HepG2 (cell line): Measurements from ENCODE around the gene DOCK9. TPM values are rescaled to one million over a fixed set of nuclear protein-coding genes. Genes with fewer than 3 reads are reported as not detected.

Experiments used
- ATAC-seq: fragments of 200-7000 bp; cut with Tn5 transposase; 3 replicates; pipeline ENCODE4 v1.9.1; 2020; ENCODE audit warnings: mild to moderate bottlenecking, moderate library complexity
- BruUV-seq: library from RNA; stranded (reverse); fragments of 400-500 nt; replicated peaks from 2 replicates; lab custom pipeline; 2021; lab: Mats Ljungman, UMichigan
- CTCF ChIA-PET: fragments of 300-600 bp; formaldehyde crosslinking; extraction: SDS; loops from one replicate; lab custom pipeline; 2021; ENCODE audit warnings: low total read pairs, inconsistent platforms, low intra/inter-chr PET ratio; lab: Yijun Ruan, JAX
- POLR2A ChIA-PET: fragments of 350-600 bp; sonication (Branson Sonifier 250); formaldehyde crosslinking; loops from one replicate; lab custom pipeline; 2020; ENCODE audit warnings: antibody characterized with exemption, inconsistent platforms; lab: Yijun Ruan, JAX
- DNase-seq: peaks from one replicate; pipeline ENCODE4 v3.0.0-alpha.2; 2015; ENCODE audit warnings: low spot score
- FAIRE-seq: peaks from 3 replicates; lab custom pipeline; 2011; peaks lifted over from hg19 to GRCh38; lab: Jason Lieb, UNC
- H2AFZ ChIP-seq: one replicate; pipeline ENCODE4 v1.6.1; 2011; ENCODE audit warnings: low read length, inconsistent platforms
- H3K27ac ChIP-seq: fragments of 300-600 bp; 3 replicates; pipeline ENCODE4 v1.8.0; 2011; ENCODE audit warnings: mixed run types, mild to moderate bottlenecking, mixed read lengths, low read length, inconsistent platforms; ENCODE audit not compliant: insufficient read depth; ENCODE audit errors: extremely low read length
- H3K27me3 ChIP-seq, 2 experiments: fragments of 200-600 bp in 1 of 2; 2 replicates in 1 of 2; 3 replicates in 1 of 2; pipeline versions ENCODE4 v1.6.0 to v1.8.0; 2011; ENCODE audit warnings: low read length in 2 of 2, mild to moderate bottlenecking in 2 of 2, moderate library complexity in 2 of 2, inconsistent platforms in 1 of 2; ENCODE audit not compliant: insufficient read depth in 2 of 2, control insufficient read depth in 1 of 2
- H3K36me3 ChIP-seq, 2 experiments: fragments of 200-600 bp in 1 of 2; replicated peaks in 1 of 2; 2 replicates in 1 of 2; 3 replicates in 1 of 2; pipeline versions ENCODE4 v1.5.1 to v1.8.0; 2011; ENCODE audit warnings: low read length in 2 of 2, inconsistent platforms in 1 of 2; ENCODE audit not compliant: insufficient read depth in 2 of 2, control insufficient read depth in 1 of 2
- H3K4me1 ChIP-seq: 2 replicates; pipeline ENCODE4 v1.5.1; 2012; ENCODE audit warnings: low read length, inconsistent platforms; ENCODE audit not compliant: insufficient read depth
- H3K4me2 ChIP-seq: 2 replicates; pipeline ENCODE4 v1.6.0; 2011; ENCODE audit warnings: low read depth, low read length, inconsistent platforms
- H3K4me3 ChIP-seq, 3 experiments: fragments of 200-600 bp in 1 of 3; sonication (generic), shearing (Covaris generic) in 1 of 3; replicated peaks in 1 of 3; 2 replicates each; pipeline ENCODE4 v1.5.1; 2011 to 2016; ENCODE audit warnings: low read length in 3 of 3, inconsistent platforms in 2 of 3, low read depth in 2 of 3, mild to moderate bottlenecking in 2 of 3, control low read depth in 1 of 3, mixed read lengths in 1 of 3; ENCODE audit not compliant: insufficient read depth in 1 of 3
- H3K79me2 ChIP-seq: one replicate; pipeline ENCODE4 v1.6.1; 2011; ENCODE audit warnings: low read length, inconsistent platforms; ENCODE audit not compliant: insufficient read depth
- H3K9ac ChIP-seq: 2 replicates; pipeline ENCODE4 v1.6.0; 2011; ENCODE audit warnings: mild to moderate bottlenecking, low read depth, low read length, inconsistent platforms; ENCODE audit not compliant: insufficient read depth
- H3K9me3 ChIP-seq: 2 replicates; pipeline ENCODE4 v1.5.1; 2012; ENCODE audit warnings: mild to moderate bottlenecking, low read length
- H4K20me1 ChIP-seq: 2 replicates; pipeline ENCODE4 v1.6.0; 2011; ENCODE audit warnings: inconsistent platforms, mild to moderate bottlenecking, low read length, moderate library complexity; ENCODE audit not compliant: insufficient read depth
- ATF7 ChIP-seq, 2 experiments: fragments of 450-650 bp in 1 of 2; sonication (generic) in 1 of 2; formaldehyde crosslinking in 1 of 2; IDR thresholded peaks; 2 replicates each; pipeline versions ENCODE4 v1.4.0 to v1.6.1; 2016 to 2020; ENCODE audit warnings: antibody characterized with exemption in 1 of 2, mild to moderate bottlenecking in 1 of 2, missing genetic modification reagents in 1 of 2
- HNF1A ChIP-seq, 2 experiments: sonication (generic) in 1 of 2; formaldehyde crosslinking in 1 of 2; IDR thresholded peaks; 2 replicates each; pipeline versions ENCODE4 v1.4.0 to v1.6.1; 2016 to 2020; ENCODE audit warnings: borderline replicate concordance in 1 of 2, low read depth in 1 of 2, mild to moderate bottlenecking in 1 of 2, missing genetic modification reagents in 1 of 2
- HNF4A ChIP-seq: sonication (generic); formaldehyde crosslinking; IDR thresholded peaks from 2 replicates; pipeline ENCODE4 v1.4.0; 2020; ENCODE audit warnings: missing genetic modification reagents
- NFRKB ChIP-seq: fragments of 450-650 bp; IDR thresholded peaks from 2 replicates; pipeline ENCODE4 v1.6.1; 2017
- ZNF652 ChIP-seq: IDR thresholded peaks from 2 replicates; pipeline ENCODE4 v1.6.1; 2016; ENCODE audit warnings: low read depth, borderline replicate concordance
- WGBS: methylation state at CpG from one replicate; pipeline ENCODE4 v1.1.6; 2017; ENCODE audit warnings: low lambda C conversion rate; 5-methylcytosine and 5-hydroxymethylcytosine counted together
- in situ Hi-C: cut with HindIII; loops from 2 replicates; pipeline ENCODE4 v1.10.0; 2017; ENCODE audit warnings: low pct_unique_long_range_greater_than_20kb; ENCODE audit not compliant: extremely low pct_ligation_motif_present
- intact Hi-C: fragments of 100-400 bp; cut with micrococcal nuclease; formaldehyde crosslinking; loops from one replicate; pipeline ENCODE4 v1.10.0; 2022; ENCODE audit not compliant: unreplicated experiment
- polyA plus RNA-seq, 8 experiments: library from polyadenylated mRNA; depleted of rRNA in 3 of 8; stranded (reverse) in 7 of 8; unstranded in 1 of 8; fragments of >200 nt; fragmentation: Illumina TruSeq in 4 of 8; extraction: Trizol in 4 of 8; gene quantifications; 2 replicates each; pipeline versions ENCODE4 v1.2.1 to v1.2.3, GENCODE V29; 2011 to 2016; ENCODE audit warnings: low read depth in 4 of 8, missing spikeins in 1 of 8, mixed read lengths in 1 of 8; ENCODE audit not compliant: insufficient read depth in 1 of 8
- total RNA-seq, 5 experiments: library from RNA; depleted of rRNA; stranded (reverse); fragments of >200 nt; fragmentation: Illumina TruSeq; extraction: Trizol; gene quantifications; 2 replicates each; pipeline ENCODE4 v1.2.3, GENCODE V29; 2016; ENCODE audit warnings: low read depth in 1 of 5

The DOCK9 gene
- total and polyA plus RNA-seq, 2 of the 13 experiments (the other 11 are each of a cell fraction or from before 2014, with no cell fraction given) = 0.44 to 0.97 TPM

- Histone ChIP-seq H4K20me1 (no peaks in the 10 kb centered on the region), H3K9me3 (no peaks in the 10 kb centered on the region), H3K27me3 (no peaks in the 10 kb centered on the region), H3K4me2 (no peak overlapping the region), H3K4me1 (no peaks in the 10 kb centered on the region), H3K79me2 (no peaks in the 10 kb centered on the region), H3K9ac (no peak overlapping the region), H2AFZ (no peak overlapping the region), H3K27ac (no peak overlapping the region), H3K36me3 (no peaks in the 10 kb centered on the region), H3K4me3 (no peak overlapping the region)
- intact Hi-C loops (no loop called here), in situ Hi-C loops (no loop called here)
- 77% methylated on average over 2 of the region's 2 CpGs for WGBS
- POLR2A ChIA-PET = no interaction called here
- CTCF ChIA-PET = no interaction called here
- no TSS peak for BruUV-seq
- ATAC-seq (no peak), FAIRE-seq (no peak), DNase-seq (no peak)
- TF ChIP-seq ZNF652 (CRISPR knock-in tag) (peak; percentile 66; the same call in 1 of the 2 replicates), NFRKB (no peak), HNF4A (CRISPR knock-in tag) (0 out of 2 replicates have a peak, but pooled peaks have one; percentile 12), ATF7 (IDR thresholded peaks at IDR 0.05) (peak; percentile 58; the same call in 1 of the 2 replicates), ATF7 (CRISPR knock-in tag; IDR thresholded peaks at IDR 0.05) (no peak), HNF1A (IDR thresholded peaks at IDR 0.05; ENCODE audit: low read depth) (no peak), HNF1A (CRISPR knock-in tag; IDR thresholded peaks at IDR 0.05; ENCODE audit: borderline replicate concordance) (no peak)
These were observed 149.2 kb downstream of the DOCK9 start for GRCh38 chr13:98828614-98829013.
